WTC11 (cell line): ENCODE results near the gene LRMDA.

Experiments used
- ATF1 ChIP-seq: sonication (generic); formaldehyde crosslinking; IDR thresholded peaks from 2 replicates; pipeline ENCODE4 v1.8.1; 2023; ENCODE audit warnings: mild to moderate bottlenecking, moderate library complexity, missing genetic modification reagents
- CREB1 ChIP-seq: sonication (generic); formaldehyde crosslinking; IDR thresholded peaks from 2 replicates; pipeline ENCODE4 v1.8.0; 2023; ENCODE audit warnings: mild to moderate bottlenecking, missing genetic modification reagents
- ESRRA ChIP-seq: sonication (generic); formaldehyde crosslinking; IDR thresholded peaks from 2 replicates; pipeline ENCODE4 v1.8.1; 2022; ENCODE audit warnings: mild to moderate bottlenecking, missing genetic modification reagents, borderline replicate concordance
- GABPB1 ChIP-seq: sonication (generic); formaldehyde crosslinking; IDR thresholded peaks from 2 replicates; pipeline ENCODE4 v1.8.1; 2023; ENCODE audit warnings: mild to moderate bottlenecking, missing genetic modification reagents
- NR3C1 ChIP-seq: sonication (generic); formaldehyde crosslinking; conservative IDR thresholded peaks from 2 replicates; pipeline ENCODE4 v1.8.1; 2023; ENCODE audit warnings: low read depth, mild to moderate bottlenecking, missing genetic modification reagents
- TP53 ChIP-seq: sonication (generic); formaldehyde crosslinking; IDR thresholded peaks from 2 replicates; pipeline ENCODE4 v1.8.1; 2023; ENCODE audit warnings: mild to moderate bottlenecking, missing genetic modification reagents
- ZNF671 ChIP-seq: fragments of 250-450 bp; sonication (Bioruptor Pico); IDR thresholded peaks from 2 replicates; pipeline ENCODE4 v1.8.0; 2021; ENCODE audit warnings: mild to moderate bottlenecking
- TF ChIP-seq, protein P1 (sequence below): fragments of 250-450 bp; sonication (Bioruptor Pico); IDR thresholded peaks from 2 replicates; pipeline ENCODE4 v1.9.0; 2021; ENCODE audit warnings: mild to moderate bottlenecking, borderline replicate concordance
- TF ChIP-seq, protein P2 (sequence below): fragments of 200-600 bp; IDR thresholded peaks from 2 replicates; pipeline ENCODE4 v1.8.0; 2022; ENCODE audit warnings: antibody characterized with exemption
- TF ChIP-seq, protein P3 (sequence below): sonication (generic); formaldehyde crosslinking; IDR thresholded peaks from 2 replicates; pipeline ENCODE4 v1.8.1; 2023; ENCODE audit warnings: mild to moderate bottlenecking, missing genetic modification reagents, moderate library complexity
- TF ChIP-seq, protein P4 (sequence below): sonication (generic); formaldehyde crosslinking; IDR thresholded peaks from 2 replicates; pipeline ENCODE4 v1.8.1; 2022; ENCODE audit warnings: mild to moderate bottlenecking, missing genetic modification reagents, moderate library complexity, borderline replicate concordance
- TF ChIP-seq, protein P5 (sequence below): sonication (generic); formaldehyde crosslinking; IDR thresholded peaks from 2 replicates; pipeline ENCODE4 v1.8.1; 2023; ENCODE audit warnings: mild to moderate bottlenecking, missing genetic modification reagents, moderate library complexity
- TF ChIP-seq, protein P6 (sequence below): sonication (generic); formaldehyde crosslinking; IDR thresholded peaks from 2 replicates; pipeline ENCODE4 v1.8.0; 2022; ENCODE audit warnings: mild to moderate bottlenecking, missing genetic modification reagents
- TF ChIP-seq, protein P7 (sequence below): sonication (generic); formaldehyde crosslinking; IDR thresholded peaks from 2 replicates; pipeline ENCODE4 v1.8.1; 2022; ENCODE audit warnings: mild to moderate bottlenecking, moderate library complexity, missing genetic modification reagents

DNA sequence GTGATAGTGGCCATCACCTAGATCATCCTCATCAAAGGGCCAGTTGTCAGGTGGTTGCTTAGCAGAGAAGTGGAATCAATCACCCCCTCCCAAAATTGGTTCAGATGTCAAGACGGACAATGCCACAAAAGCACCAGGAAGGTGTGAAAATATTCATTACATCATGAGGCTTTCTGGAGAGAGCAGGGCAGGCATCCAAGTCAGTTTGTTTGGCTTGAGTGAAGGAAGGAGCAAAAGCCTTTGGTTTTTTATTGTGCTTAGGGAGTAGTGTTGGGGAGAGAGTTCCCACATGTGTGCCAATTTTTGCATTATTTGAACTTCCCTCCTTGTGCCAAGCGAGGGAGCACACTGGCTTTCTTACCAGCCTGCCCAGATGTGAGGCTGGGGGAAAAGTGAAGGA, 1082.9 kb downstream of the LRMDA start:
- TF ChIP-seq ESRRA (no peak), ATF1 (CRISPR knock-in tag) (no peak), GABPB1 (CRISPR knock-in tag) (no peak), ZNF671 (no peak), TP53 (no peak), NR3C1 (CRISPR knock-in tag) (no peak), CREB1 (no peak)
- TF ChIP-seq, protein P1, sequence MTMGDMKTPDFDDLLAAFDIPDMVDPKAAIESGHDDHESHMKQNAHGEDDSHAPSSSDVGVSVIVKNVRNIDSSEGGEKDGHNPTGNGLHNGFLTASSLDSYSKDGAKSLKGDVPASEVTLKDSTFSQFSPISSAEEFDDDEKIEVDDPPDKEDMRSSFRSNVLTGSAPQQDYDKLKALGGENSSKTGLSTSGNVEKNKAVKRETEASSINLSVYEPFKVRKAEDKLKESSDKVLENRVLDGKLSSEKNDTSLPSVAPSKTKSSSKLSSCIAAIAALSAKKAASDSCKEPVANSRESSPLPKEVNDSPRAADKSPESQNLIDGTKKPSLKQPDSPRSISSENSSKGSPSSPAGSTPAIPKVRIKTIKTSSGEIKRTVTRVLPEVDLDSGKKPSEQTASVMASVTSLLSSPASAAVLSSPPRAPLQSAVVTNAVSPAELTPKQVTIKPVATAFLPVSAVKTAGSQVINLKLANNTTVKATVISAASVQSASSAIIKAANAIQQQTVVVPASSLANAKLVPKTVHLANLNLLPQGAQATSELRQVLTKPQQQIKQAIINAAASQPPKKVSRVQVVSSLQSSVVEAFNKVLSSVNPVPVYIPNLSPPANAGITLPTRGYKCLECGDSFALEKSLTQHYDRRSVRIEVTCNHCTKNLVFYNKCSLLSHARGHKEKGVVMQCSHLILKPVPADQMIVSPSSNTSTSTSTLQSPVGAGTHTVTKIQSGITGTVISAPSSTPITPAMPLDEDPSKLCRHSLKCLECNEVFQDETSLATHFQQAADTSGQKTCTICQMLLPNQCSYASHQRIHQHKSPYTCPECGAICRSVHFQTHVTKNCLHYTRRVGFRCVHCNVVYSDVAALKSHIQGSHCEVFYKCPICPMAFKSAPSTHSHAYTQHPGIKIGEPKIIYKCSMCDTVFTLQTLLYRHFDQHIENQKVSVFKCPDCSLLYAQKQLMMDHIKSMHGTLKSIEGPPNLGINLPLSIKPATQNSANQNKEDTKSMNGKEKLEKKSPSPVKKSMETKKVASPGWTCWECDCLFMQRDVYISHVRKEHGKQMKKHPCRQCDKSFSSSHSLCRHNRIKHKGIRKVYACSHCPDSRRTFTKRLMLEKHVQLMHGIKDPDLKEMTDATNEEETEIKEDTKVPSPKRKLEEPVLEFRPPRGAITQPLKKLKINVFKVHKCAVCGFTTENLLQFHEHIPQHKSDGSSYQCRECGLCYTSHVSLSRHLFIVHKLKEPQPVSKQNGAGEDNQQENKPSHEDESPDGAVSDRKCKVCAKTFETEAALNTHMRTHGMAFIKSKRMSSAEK, result no peak
- TF ChIP-seq, protein P2, sequence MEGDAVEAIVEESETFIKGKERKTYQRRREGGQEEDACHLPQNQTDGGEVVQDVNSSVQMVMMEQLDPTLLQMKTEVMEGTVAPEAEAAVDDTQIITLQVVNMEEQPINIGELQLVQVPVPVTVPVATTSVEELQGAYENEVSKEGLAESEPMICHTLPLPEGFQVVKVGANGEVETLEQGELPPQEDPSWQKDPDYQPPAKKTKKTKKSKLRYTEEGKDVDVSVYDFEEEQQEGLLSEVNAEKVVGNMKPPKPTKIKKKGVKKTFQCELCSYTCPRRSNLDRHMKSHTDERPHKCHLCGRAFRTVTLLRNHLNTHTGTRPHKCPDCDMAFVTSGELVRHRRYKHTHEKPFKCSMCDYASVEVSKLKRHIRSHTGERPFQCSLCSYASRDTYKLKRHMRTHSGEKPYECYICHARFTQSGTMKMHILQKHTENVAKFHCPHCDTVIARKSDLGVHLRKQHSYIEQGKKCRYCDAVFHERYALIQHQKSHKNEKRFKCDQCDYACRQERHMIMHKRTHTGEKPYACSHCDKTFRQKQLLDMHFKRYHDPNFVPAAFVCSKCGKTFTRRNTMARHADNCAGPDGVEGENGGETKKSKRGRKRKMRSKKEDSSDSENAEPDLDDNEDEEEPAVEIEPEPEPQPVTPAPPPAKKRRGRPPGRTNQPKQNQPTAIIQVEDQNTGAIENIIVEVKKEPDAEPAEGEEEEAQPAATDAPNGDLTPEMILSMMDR, result no peak
- TF ChIP-seq, protein P3, sequence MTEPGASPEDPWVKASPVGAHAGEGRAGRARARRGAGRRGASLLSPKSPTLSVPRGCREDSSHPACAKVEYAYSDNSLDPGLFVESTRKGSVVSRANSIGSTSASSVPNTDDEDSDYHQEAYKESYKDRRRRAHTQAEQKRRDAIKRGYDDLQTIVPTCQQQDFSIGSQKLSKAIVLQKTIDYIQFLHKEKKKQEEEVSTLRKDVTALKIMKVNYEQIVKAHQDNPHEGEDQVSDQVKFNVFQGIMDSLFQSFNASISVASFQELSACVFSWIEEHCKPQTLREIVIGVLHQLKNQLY (CRISPR knock-in tag), result no peak
- TF ChIP-seq, protein P4, sequence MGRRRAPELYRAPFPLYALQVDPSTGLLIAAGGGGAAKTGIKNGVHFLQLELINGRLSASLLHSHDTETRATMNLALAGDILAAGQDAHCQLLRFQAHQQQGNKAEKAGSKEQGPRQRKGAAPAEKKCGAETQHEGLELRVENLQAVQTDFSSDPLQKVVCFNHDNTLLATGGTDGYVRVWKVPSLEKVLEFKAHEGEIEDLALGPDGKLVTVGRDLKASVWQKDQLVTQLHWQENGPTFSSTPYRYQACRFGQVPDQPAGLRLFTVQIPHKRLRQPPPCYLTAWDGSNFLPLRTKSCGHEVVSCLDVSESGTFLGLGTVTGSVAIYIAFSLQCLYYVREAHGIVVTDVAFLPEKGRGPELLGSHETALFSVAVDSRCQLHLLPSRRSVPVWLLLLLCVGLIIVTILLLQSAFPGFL, result no peak
- TF ChIP-seq, protein P5, sequence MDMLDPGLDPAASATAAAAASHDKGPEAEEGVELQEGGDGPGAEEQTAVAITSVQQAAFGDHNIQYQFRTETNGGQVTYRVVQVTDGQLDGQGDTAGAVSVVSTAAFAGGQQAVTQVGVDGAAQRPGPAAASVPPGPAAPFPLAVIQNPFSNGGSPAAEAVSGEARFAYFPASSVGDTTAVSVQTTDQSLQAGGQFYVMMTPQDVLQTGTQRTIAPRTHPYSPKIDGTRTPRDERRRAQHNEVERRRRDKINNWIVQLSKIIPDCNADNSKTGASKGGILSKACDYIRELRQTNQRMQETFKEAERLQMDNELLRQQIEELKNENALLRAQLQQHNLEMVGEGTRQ, result no peak
- TF ChIP-seq, protein P6, sequence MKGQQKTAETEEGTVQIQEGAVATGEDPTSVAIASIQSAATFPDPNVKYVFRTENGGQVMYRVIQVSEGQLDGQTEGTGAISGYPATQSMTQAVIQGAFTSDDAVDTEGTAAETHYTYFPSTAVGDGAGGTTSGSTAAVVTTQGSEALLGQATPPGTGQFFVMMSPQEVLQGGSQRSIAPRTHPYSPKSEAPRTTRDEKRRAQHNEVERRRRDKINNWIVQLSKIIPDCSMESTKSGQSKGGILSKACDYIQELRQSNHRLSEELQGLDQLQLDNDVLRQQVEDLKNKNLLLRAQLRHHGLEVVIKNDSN (CRISPR knock-in tag), result no peak
- TF ChIP-seq, protein P7, sequence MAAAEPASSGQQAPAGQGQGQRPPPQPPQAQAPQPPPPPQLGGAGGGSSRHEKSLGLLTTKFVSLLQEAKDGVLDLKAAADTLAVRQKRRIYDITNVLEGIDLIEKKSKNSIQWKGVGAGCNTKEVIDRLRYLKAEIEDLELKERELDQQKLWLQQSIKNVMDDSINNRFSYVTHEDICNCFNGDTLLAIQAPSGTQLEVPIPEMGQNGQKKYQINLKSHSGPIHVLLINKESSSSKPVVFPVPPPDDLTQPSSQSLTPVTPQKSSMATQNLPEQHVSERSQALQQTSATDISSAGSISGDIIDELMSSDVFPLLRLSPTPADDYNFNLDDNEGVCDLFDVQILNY (CRISPR knock-in tag), result no peak
